IPS-15b (cell line): Measurements from ENCODE around the gene CHCHD3.

Experiments
- H3K27me3 ChIP-seq: one replicate; pipeline ENCODE4 v1.6.1; 2013; ENCODE audit warnings: low read length; ENCODE audit not compliant: control insufficient read depth, insufficient read depth
- H3K36me3 ChIP-seq: one replicate; pipeline ENCODE4 v1.6.1; 2013; ENCODE audit warnings: low read length; ENCODE audit not compliant: control insufficient read depth, insufficient read depth
- H3K4me1 ChIP-seq: one replicate; pipeline ENCODE4 v1.6.1; 2013; ENCODE audit warnings: mild to moderate bottlenecking, low read length; ENCODE audit not compliant: control insufficient read depth, insufficient read depth
- H3K4me3 ChIP-seq: one replicate; pipeline ENCODE4 v1.5.1; 2013; ENCODE audit warnings: low read depth, low read length
- H3K9ac ChIP-seq: one replicate; pipeline ENCODE4 v1.6.1; 2013; ENCODE audit warnings: low read depth, mild to moderate bottlenecking, low read length
- H3K9me3 ChIP-seq: one replicate; pipeline ENCODE4 v1.6.1; 2013; ENCODE audit warnings: mild to moderate bottlenecking, low read length; ENCODE audit not compliant: control insufficient read depth, insufficient read depth

Gene CHCHD3

GRCh38 chr7:132771301-132771730 is 310.6 kb downstream of the CHCHD3 start:
- Histone ChIP-seq H3K9me3 (peaks cover 3% of the 10 kb centered on the region), H3K27me3 (no peaks in the 10 kb centered on the region), H3K9ac (no peak overlapping the region), H3K36me3 (no peaks in the 10 kb centered on the region), H3K4me3 (no peak overlapping the region), H3K4me1 (no peaks in the 10 kb centered on the region)

GRCh38 chr7:132770055-132770454 is 311.8 kb downstream of the CHCHD3 start:
- Histone ChIP-seq H3K36me3 (no peaks in the 10 kb centered on the region), H3K4me3 (no peak overlapping the region), H3K27me3 (no peaks in the 10 kb centered on the region), H3K9me3 (peaks cover 3% of the 10 kb centered on the region), H3K4me1 (no peaks in the 10 kb centered on the region), H3K9ac (no peak overlapping the region)

GRCh38 chr7:132769280-132769679 is 312.6 kb downstream of the CHCHD3 start:
- no peak overlapping the region for H3K9ac ChIP-seq
- H3K4me1 ChIP-seq: no peaks in the 10 kb centered on the region
- no peaks in the 10 kb centered on the region for H3K36me3 ChIP-seq
- H3K4me3 ChIP-seq: no peak overlapping the region
- H3K9me3 ChIP-seq: peaks cover 3% of the 10 kb centered on the region
- H3K27me3 ChIP-seq: no peaks in the 10 kb centered on the region

- no peak overlapping the region for H3K9ac ChIP-seq
- H3K4me1 ChIP-seq: no peaks in the 10 kb centered on the region
- H3K4me3 ChIP-seq: no peak overlapping the region
- H3K9me3 ChIP-seq: peaks cover 3% of the 10 kb centered on the region
- no peaks in the 10 kb centered on the region for H3K27me3 ChIP-seq
- H3K36me3 ChIP-seq: no peaks in the 10 kb centered on the region
Observed at GRCh38 chr7:132768099-132768498, 313.8 kb downstream of the CHCHD3 start.

- no peaks in the 10 kb centered on the region for H3K4me1 ChIP-seq
- no peak overlapping the region for H3K9ac ChIP-seq
- H3K27me3 ChIP-seq: no peaks in the 10 kb centered on the region
- peaks cover 3% of the 10 kb centered on the region for H3K9me3 ChIP-seq
- no peak overlapping the region for H3K4me3 ChIP-seq
- H3K36me3 ChIP-seq: no peaks in the 10 kb centered on the region
Observed at GRCh38 chr7:132767378-132767777, 314.5 kb downstream of the CHCHD3 start.

- Histone ChIP-seq H3K4me3 (no peak overlapping the region), H3K9ac (no peak overlapping the region), H3K27me3 (no peaks in the 10 kb centered on the region)
Observed at GRCh38 chr7:132766660-132767059, 315.2 kb downstream of the CHCHD3 start.

GRCh38 chr7:132765861-132766260 is 316.0 kb downstream of the CHCHD3 start:
- peaks cover 3% of the 10 kb centered on the region for H3K9me3 ChIP-seq
- H3K36me3 ChIP-seq: no peaks in the 10 kb centered on the region
- no peaks in the 10 kb centered on the region for H3K4me1 ChIP-seq
- no peak overlapping the region for H3K4me3 ChIP-seq
- no peak overlapping the region for H3K9ac ChIP-seq
- no peaks in the 10 kb centered on the region for H3K27me3 ChIP-seq

More at GRCh38 chr7:132766660-132767059, 315.2 kb downstream of the CHCHD3 start:
- H3K36me3 ChIP-seq: no peaks in the 10 kb centered on the region
- peaks cover 3% of the 10 kb centered on the region for H3K9me3 ChIP-seq
- no peaks in the 10 kb centered on the region for H3K4me1 ChIP-seq

DNA sequence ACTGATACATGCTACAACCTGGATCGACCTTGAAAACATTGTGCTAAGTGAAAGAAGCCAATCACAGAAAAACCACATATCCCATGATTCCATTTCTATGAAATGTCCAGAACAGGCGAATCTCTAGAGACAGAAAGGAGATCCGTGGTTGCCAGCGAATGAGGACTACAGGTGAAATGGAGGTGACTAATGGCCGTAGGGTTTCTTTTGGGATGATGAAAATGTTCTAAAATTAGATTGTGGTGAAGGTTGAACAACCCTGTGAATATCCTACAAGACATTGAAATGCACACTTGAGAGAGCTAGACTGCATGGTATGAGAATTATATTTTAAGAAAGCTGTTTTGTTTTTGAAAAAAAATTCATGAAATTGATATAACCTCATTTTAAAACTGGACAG is 317.1 kb downstream of the CHCHD3 start:
- peaks cover 3% of the 10 kb centered on the region for H3K9me3 ChIP-seq
- H3K27me3 ChIP-seq: no peaks in the 10 kb centered on the region
- no peaks in the 10 kb centered on the region for H3K36me3 ChIP-seq
- no peak overlapping the region for H3K9ac ChIP-seq
- no peak overlapping the region for H3K4me3 ChIP-seq
- H3K4me1 ChIP-seq: no peaks in the 10 kb centered on the region

GRCh38 chr7:132760866-132761265 is 321.0 kb downstream of the CHCHD3 start:
- H3K9ac ChIP-seq: no peak overlapping the region
- H3K36me3 ChIP-seq: no peaks in the 10 kb centered on the region
- peaks cover 4% of the 10 kb centered on the region for H3K9me3 ChIP-seq
- H3K4me3 ChIP-seq: no peak overlapping the region
- H3K4me1 ChIP-seq: no peaks in the 10 kb centered on the region
- H3K27me3 ChIP-seq: no peaks in the 10 kb centered on the region

DNA sequence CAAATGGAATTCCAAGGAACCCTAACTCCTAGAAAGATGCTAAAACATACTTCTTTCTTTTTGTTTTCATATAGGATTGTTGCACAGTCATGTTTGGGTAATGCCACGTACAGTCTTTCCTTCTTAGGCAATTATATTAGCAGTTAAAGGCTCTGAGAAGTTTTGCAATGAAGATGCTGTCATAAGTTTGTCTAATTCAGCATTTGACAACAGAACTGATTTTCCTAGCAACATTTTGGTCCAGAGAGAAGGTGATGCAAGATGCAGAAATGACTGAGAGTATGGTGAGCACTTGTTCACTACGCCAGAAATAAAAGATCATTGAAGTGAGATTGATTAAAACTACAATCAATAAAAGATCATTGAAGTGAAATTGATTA is 321.7 kb downstream of the CHCHD3 start:
- H3K27me3 ChIP-seq: no peaks in the 10 kb centered on the region
- H3K4me3 ChIP-seq: no peak overlapping the region
- no peak overlapping the region for H3K9ac ChIP-seq
- peaks cover 4% of the 10 kb centered on the region for H3K9me3 ChIP-seq
- H3K36me3 ChIP-seq: no peaks in the 10 kb centered on the region
- no peaks in the 10 kb centered on the region for H3K4me1 ChIP-seq

DNA sequence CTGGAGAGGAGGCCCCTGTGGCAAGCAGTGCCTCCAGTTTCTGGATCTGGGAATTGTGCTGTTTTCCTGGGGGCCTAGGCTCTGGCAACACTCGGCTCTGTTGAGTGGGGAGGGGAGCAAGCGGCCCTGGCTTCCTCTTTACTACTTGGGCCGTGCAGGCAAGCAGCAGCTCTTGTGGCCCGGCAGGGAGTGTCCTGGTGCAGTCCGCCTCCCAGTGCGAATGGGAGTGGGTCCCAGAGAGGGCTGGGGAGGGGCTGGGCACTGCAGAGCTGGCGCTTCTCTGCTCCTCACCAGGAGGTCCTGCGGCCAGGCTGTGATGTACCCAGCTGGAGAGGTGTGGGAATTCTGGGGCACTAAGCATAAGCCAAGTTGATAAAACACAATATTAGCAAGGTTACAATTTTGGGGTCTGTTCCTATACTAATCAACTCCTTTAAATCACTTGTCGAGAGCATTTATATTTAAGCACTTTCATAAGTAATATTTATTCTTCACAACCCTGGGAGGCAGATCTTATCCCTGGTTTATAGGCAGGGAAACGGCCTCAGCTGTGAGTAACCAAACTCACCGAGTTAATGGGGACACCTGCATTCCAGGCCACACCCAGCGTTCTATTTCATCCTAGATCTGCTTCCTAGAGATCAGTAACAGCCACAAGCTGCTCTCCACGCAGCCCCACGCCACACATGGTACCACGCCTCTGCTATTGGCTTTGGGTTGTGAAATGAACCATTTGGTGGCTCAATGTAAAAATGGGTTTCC is 322.2 kb downstream of the CHCHD3 start:
- H3K4me1 ChIP-seq: no peaks in the 10 kb centered on the region
- H3K27me3 ChIP-seq: no peaks in the 10 kb centered on the region
- H3K9ac ChIP-seq: no peak overlapping the region
- H3K36me3 ChIP-seq: no peaks in the 10 kb centered on the region
- no peak overlapping the region for H3K4me3 ChIP-seq
- peaks cover 4% of the 10 kb centered on the region for H3K9me3 ChIP-seq

- Histone ChIP-seq H3K27me3 (no peaks in the 10 kb centered on the region), H3K9me3 (peaks cover 4% of the 10 kb centered on the region), H3K36me3 (no peaks in the 10 kb centered on the region), H3K4me1 (no peaks in the 10 kb centered on the region), H3K4me3 (no peak overlapping the region), H3K9ac (no peak overlapping the region)
Observed at GRCh38 chr7:132758986-132759385, 322.9 kb downstream of the CHCHD3 start.
